Activated CD8-positive, alpha-beta memory T cell treated with anti-CD3 and anti-CD28 coated beads, Interleukin-2, amount 50 U/mL, for 1 hour (primary cell): ENCODE results near the gene PIGV.
"Not testable (repeated sequence)": the region's sequence is repeated elsewhere in the genome, so short reads cannot be mapped to it uniquely, and the experiment has no call there.

Experiments used
- DNase-seq: peaks from one replicate; pipeline ENCODE4 v3.0.0-alpha.2; 2020; ENCODE audit errors: extremely low read depth

Gene PIGV

GRCh38 chr1:26832249-26832960 is 44.7 kb downstream of the PIGV start:
- no peak for DNase-seq

GRCh38 chr1:26833432-26834405 is 46.0 kb downstream of the PIGV start:
- DNase-seq: peak; percentile 90

- not testable (repeated sequence) for DNase-seq
Measured at GRCh38 chr1:26837665-26838064, 49.9 kb downstream of the PIGV start.

- DNase-seq: no peak
Measured at GRCh38 chr1:26838474-26839338, 51.0 kb downstream of the PIGV start.

- no peak for DNase-seq
Measured at GRCh38 chr1:26839339-26839722, 51.6 kb downstream of the PIGV start.

- DNase-seq: no peak
Measured at GRCh38 chr1:26839779-26840178, 52.0 kb downstream of the PIGV start.

GRCh38 chr1:26844424-26845196 is 56.9 kb downstream of the PIGV start:
- no peak for DNase-seq

- DNase-seq: not testable (repeated sequence)
Measured at GRCh38 chr1:26847826-26848225, 60.1 kb downstream of the PIGV start.
